ENCODE data around the gene PACRG.

GRCh38 chr6:163169521-163169920 lies 441.7 kb downstream of the PACRG start:
- no peak for TF ChIP-seq POLR2A (IDR thresholded peaks at IDR 0.05)
- TF ChIP-seq POLR2AphosphoS5 (IDR thresholded peaks at IDR 0.05) = no peak
- TF ChIP-seq, protein P1, sequence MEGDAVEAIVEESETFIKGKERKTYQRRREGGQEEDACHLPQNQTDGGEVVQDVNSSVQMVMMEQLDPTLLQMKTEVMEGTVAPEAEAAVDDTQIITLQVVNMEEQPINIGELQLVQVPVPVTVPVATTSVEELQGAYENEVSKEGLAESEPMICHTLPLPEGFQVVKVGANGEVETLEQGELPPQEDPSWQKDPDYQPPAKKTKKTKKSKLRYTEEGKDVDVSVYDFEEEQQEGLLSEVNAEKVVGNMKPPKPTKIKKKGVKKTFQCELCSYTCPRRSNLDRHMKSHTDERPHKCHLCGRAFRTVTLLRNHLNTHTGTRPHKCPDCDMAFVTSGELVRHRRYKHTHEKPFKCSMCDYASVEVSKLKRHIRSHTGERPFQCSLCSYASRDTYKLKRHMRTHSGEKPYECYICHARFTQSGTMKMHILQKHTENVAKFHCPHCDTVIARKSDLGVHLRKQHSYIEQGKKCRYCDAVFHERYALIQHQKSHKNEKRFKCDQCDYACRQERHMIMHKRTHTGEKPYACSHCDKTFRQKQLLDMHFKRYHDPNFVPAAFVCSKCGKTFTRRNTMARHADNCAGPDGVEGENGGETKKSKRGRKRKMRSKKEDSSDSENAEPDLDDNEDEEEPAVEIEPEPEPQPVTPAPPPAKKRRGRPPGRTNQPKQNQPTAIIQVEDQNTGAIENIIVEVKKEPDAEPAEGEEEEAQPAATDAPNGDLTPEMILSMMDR (IDR thresholded peaks at IDR 0.05) = no peak
